LNCaP clone FGC (cell line): ENCODE measurements around the gene MYO5C.

ENCODE experiments used
- DNase-seq: peaks from one replicate; pipeline ENCODE4 v3.0.0-alpha.2; 2011; ENCODE audit warnings: low read depth
- H3K4me3 ChIP-seq: 2 replicates; pipeline ENCODE4 v1.5.1; 2011; ENCODE audit warnings: mild to moderate bottlenecking, low read depth, low read length, control low read depth
- TF ChIP-seq, protein P1 (sequence below): IDR thresholded peaks from 2 replicates; pipeline ENCODE4 v1.5.1; 2012; ENCODE audit warnings: mild to moderate bottlenecking; ENCODE audit not compliant: control insufficient read depth, insufficient read depth; ENCODE audit errors: extremely low read depth

MYO5C gene

GRCh38 chr15:52336529-52336928 is 40.9 kb upstream of the MYO5C start:
- TF ChIP-seq, protein P1, sequence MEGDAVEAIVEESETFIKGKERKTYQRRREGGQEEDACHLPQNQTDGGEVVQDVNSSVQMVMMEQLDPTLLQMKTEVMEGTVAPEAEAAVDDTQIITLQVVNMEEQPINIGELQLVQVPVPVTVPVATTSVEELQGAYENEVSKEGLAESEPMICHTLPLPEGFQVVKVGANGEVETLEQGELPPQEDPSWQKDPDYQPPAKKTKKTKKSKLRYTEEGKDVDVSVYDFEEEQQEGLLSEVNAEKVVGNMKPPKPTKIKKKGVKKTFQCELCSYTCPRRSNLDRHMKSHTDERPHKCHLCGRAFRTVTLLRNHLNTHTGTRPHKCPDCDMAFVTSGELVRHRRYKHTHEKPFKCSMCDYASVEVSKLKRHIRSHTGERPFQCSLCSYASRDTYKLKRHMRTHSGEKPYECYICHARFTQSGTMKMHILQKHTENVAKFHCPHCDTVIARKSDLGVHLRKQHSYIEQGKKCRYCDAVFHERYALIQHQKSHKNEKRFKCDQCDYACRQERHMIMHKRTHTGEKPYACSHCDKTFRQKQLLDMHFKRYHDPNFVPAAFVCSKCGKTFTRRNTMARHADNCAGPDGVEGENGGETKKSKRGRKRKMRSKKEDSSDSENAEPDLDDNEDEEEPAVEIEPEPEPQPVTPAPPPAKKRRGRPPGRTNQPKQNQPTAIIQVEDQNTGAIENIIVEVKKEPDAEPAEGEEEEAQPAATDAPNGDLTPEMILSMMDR: peak; percentile 67
- peak; percentile 84 for DNase-seq
- H3K4me3 ChIP-seq: no peak overlapping the region

GRCh38 chr15:52334491-52335160 is 39.0 kb upstream of the MYO5C start:
- TF ChIP-seq, protein P1: no peak
- peak; percentile 15 for DNase-seq
- H3K4me3 ChIP-seq: no peak overlapping the region

GRCh38 chr15:52331490-52332240 is 36.1 kb upstream of the MYO5C start:
- TF ChIP-seq, protein P1: peak; percentile 85
- no peak overlapping the region for H3K4me3 ChIP-seq

DNA sequence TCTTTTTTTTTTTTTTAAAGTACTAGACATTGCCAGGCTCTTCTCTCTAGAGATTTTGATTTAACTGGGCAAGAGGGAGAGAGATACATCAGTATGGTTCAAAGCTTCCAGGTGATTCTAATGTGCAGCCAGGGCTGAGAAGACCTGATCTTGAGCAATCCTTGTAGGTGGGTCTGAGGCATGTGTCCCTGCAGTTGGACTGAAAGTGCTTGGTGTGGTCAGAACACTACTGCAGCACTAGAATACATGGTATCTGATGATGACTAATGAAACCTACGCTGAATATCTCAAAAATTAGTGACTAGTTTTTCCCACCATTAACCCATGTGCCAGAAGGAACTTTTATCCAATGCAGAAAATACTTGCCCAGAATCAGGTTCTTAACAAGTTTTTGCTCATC is 34.4 kb upstream of the MYO5C start:
- TF ChIP-seq, protein P1: no peak
- DNase-seq: no peak
- no peak overlapping the region for H3K4me3 ChIP-seq

More at GRCh38 chr15:52331490-52332240, 36.1 kb upstream of the MYO5C start:
- peak; percentile 93 for DNase-seq

DNA sequence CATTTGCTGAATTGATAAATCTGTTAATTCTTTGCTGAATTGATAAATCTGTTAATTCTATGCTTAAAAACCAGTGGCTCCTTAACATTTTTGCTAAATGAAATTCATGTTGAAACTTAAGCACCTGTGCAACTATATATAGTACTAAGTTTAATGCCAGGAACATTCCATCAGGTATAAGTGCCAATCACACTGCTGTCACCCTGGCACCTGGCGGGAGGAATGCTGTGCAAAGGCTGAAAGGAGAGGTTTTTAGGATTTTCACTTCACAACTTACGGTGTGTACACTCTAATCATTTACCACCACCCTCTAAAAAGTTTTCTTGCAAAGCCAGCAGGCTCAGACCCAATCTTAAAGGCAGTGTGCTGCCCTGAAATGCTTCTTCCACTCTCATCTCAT is 33.5 kb upstream of the MYO5C start:
- DNase-seq: no peak
- no peak overlapping the region for H3K4me3 ChIP-seq
- TF ChIP-seq, protein P1: no peak

GRCh38 chr15:52328680-52329079 is 33.1 kb upstream of the MYO5C start:
- no peak for DNase-seq
- H3K4me3 ChIP-seq: no peak overlapping the region
- TF ChIP-seq, protein P1: no peak
